ENCODE results near the gene RUFY4. TPM values are rescaled to one million over a fixed set of nuclear protein-coding genes. Genes with fewer than 3 reads are reported as not detected.

Gene RUFY4
- total RNA-seq, 1 experiment from 2014 or later, result 0.31 TPM

GRCh38 chr2:218036371-218036770 is 32.7 kb upstream of the RUFY4 start (continued):
- no peak for TF ChIP-seq NR3C1 (CRISPR knock-in tag; conservative IDR thresholded peaks at IDR 0.05; ENCODE audit: low read depth)
- no peak for TF ChIP-seq ZNF423 (CRISPR knock-in tag; IDR thresholded peaks at IDR 0.05)
- TF ChIP-seq GRHL2 (CRISPR knock-in tag; IDR thresholded peaks at IDR 0.05; ENCODE audit: insufficient replicate concordance, severe bottlenecking), result no peak

GRCh38 chr2:218039171-218039570 is 29.9 kb upstream of the RUFY4 start:
- no peaks in the 10 kb centered on the region for H3K36me3 Mint-ChIP-seq
- H3K4me1 Mint-ChIP-seq, result peaks cover under 1% of the 10 kb centered on the region; the same call in 1 of the 2 replicates
- ATAC-seq (no peak), DNase-seq (ENCODE audit: low spot score) (no peak)
- H3K4me3 Mint-ChIP-seq, result no peak overlapping the region
- ChIA-PET POLR2A (no interaction called here), CTCF (interaction anchor here (0.6 to 1.5 kb wide), 2 partner anchors 30 to 45 kb away, joined by 3 to 4 read pairs; partner anchors contain the start of gene RUFY4)
- H3K27me3 Mint-ChIP-seq (ENCODE audit: low read depth), result peaks cover 18% of the 10 kb centered on the region
- no peaks in the 10 kb centered on the region for H3K9me3 Mint-ChIP-seq
- H3K27ac Mint-ChIP-seq, result no peak overlapping the region
- TF ChIP-seq ZNF416 (CRISPR knock-in tag; IDR thresholded peaks at IDR 0.05), result no peak
- no peak for TF ChIP-seq E2F1 (CRISPR knock-in tag; IDR thresholded peaks at IDR 0.05)
- no peak for TF ChIP-seq HMGA2 (CRISPR knock-in tag; IDR thresholded peaks at IDR 0.05)
- TF ChIP-seq JUN (CRISPR knock-in tag; IDR thresholded peaks at IDR 0.05), result no peak
- no peak for TF ChIP-seq MAX (CRISPR knock-in tag; IDR thresholded peaks at IDR 0.05)
- TF ChIP-seq CREM (CRISPR knock-in tag; IDR thresholded peaks at IDR 0.05), result no peak
- no peak for TF ChIP-seq GRHL2 (CRISPR knock-in tag; IDR thresholded peaks at IDR 0.05; ENCODE audit: insufficient replicate concordance, severe bottlenecking)

GRCh38 chr2:218040883-218041282 is 28.2 kb upstream of the RUFY4 start:
- Mint-ChIP-seq H3K4me1 (no peaks in the 10 kb centered on the region), H3K4me3 (no peak overlapping the region), H3K36me3 (no peaks in the 10 kb centered on the region), H3K27ac (no peak overlapping the region), H3K27me3 (ENCODE audit: low read depth) (peaks cover 13% of the 10 kb centered on the region), H3K9me3 (peaks cover 8% of the 10 kb centered on the region)
- ChIA-PET POLR2A (no interaction called here), CTCF (interaction anchor here (1.5 to 1.6 kb wide), 2 partner anchors 28 to 47 kb away, joined by 5 to 6 read pairs; partner anchors contain the start of gene RUFY4)
- ATAC-seq (no peak), DNase-seq (ENCODE audit: low spot score) (no peak)
- TF ChIP-seq MYBL2 (CRISPR knock-in tag; IDR thresholded peaks at IDR 0.05) (no peak), NR2C2 (CRISPR knock-in tag; IDR thresholded peaks at IDR 0.05) (no peak), ZNF263 (CRISPR knock-in tag; IDR thresholded peaks at IDR 0.05; ENCODE audit: low read depth) (no peak), TP53 (CRISPR knock-in tag; IDR thresholded peaks at IDR 0.05) (no peak), ESRRA (CRISPR knock-in tag; IDR thresholded peaks at IDR 0.05; ENCODE audit: borderline replicate concordance) (no peak), PRRX2 (CRISPR knock-in tag; IDR thresholded peaks at IDR 0.05) (no peak), ZNF512 (CRISPR knock-in tag; IDR thresholded peaks at IDR 0.05; ENCODE audit: borderline replicate concordance) (no peak), TCF7 (CRISPR knock-in tag; IDR thresholded peaks at IDR 0.05; ENCODE audit: low read depth) (no peak), STAT6 (CRISPR knock-in tag; conservative IDR thresholded peaks at IDR 0.05; ENCODE audit: low read depth) (no peak), E2F4 (CRISPR knock-in tag; IDR thresholded peaks at IDR 0.05; ENCODE audit: borderline replicate concordance, low read depth) (no peak), NFATC4 (CRISPR knock-in tag; IDR thresholded peaks at IDR 0.05) (no peak), NR1H2 (CRISPR knock-in tag; IDR thresholded peaks at IDR 0.05) (no peak), ATF3 (CRISPR knock-in tag; conservative IDR thresholded peaks at IDR 0.05) (no peak), GABPB1 (CRISPR knock-in tag; IDR thresholded peaks at IDR 0.05) (no peak), NFYB (CRISPR knock-in tag; conservative IDR thresholded peaks at IDR 0.05; ENCODE audit: low read depth) (no peak), JUN (CRISPR knock-in tag; IDR thresholded peaks at IDR 0.05) (no peak), ZNF396 (CRISPR knock-in tag; IDR thresholded peaks at IDR 0.05; ENCODE audit: borderline replicate concordance) (no peak), ZBTB43 (CRISPR knock-in tag; IDR thresholded peaks at IDR 0.05) (no peak)

Data from WTC11 (cell line).